ENCODE measurements around the gene AGAP5. TPM values are rescaled to one million over a fixed set of nuclear protein-coding genes. Genes with fewer than 3 reads are reported as not detected.

AGAP5 gene
- total and polyA plus RNA-seq, 4 donors = 3.2 to 8.9 (median 7.1) TPM

DNA sequence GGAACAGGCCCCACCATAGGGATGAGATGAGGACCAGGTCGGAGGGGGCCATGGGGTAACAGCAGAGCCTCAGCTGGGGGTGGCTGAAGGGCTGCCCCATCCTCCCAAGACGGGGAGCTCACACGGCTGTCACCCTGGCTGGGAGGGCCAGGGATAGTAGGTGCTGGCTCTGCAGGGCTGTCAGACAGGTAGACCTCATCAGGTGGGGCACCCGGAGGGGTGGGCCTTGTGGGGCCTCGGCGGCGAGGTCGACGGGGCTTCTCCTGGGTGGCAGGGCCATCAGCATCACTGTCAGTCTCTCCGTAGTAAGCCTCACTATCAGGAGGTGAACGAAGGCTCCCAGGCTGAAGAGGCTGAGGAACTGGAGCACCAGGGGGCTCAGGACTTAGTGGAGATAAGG lies 44.7 kb downstream of the AGAP5 start:
- TF ChIP-seq CTCF (IDR thresholded peaks at IDR 0.05; ENCODE audit: control extremely low read depth, extremely low read depth) = no peak
- WGBS, 2 donors = 83 to 93% methylated on average over 11 of the region's 11 CpGs
- no peak overlapping the region for H3K9ac ChIP-seq (ENCODE audit: insufficient read depth in 1 of 2, low read length in 2 of 2)

DNA sequence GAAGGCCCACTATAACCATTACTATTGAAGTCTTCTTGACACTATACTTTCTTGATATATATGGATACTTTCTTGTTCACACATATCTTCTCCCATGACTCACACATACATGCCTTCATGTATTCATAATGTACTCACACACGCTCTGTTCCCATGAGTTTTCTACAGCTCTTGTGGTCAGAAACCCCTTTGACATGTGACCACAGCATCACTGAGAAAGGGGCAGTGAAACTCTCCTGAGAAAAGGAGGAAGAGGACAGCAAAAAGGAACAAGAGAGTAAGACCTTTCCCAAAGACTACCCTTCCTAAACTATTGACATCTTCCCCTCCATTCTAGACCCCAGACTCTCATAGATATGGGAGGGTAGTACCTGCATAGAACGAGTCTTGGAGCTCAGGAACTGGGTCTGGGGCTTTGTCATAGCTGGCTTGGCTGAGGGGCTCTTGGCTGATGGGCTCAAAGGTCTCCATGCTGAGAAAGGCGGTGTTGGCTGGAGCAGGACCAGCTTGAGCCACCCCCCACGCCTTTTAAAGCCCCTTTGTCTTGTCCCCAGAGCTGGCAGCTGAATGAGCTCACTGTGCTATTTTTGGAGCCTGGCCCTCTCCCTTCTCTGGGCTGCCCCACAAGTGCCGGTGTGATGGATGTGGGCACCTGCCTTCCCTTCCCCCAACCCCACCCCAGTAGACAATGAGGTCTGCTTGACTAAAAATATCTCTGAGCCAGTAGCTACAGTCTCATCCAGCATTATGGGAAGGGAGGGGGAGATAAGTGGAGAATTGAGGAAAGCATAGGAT lies 47.2 kb downstream of the AGAP5 start:
- no peak for ATAC-seq (ENCODE audit: insufficient read depth, low FRiP score)
- H3K9me3 ChIP-seq (ENCODE audit: control insufficient read depth in 4 of 4, insufficient read depth in 3 of 4, low read length in 3 of 4) = no peaks in the 10 kb centered on the region
- H3K4me1 ChIP-seq (ENCODE audit: control insufficient read depth in 5 of 5, insufficient read depth in 5 of 5, low read length in 5 of 5) = peaks cover 0 to 22% (median 6%) of the 10 kb centered on the region in 5 donors
- whole genome bisulfite sequencing, 2 donors = 68 to 73% methylated on average over 5 of the region's 5 CpGs
- H3K9ac ChIP-seq (ENCODE audit: insufficient read depth in 1 of 2, low read length in 2 of 2) = no peak overlapping the region
- H3K36me3 ChIP-seq (ENCODE audit: control insufficient read depth in 4 of 4, insufficient read depth in 4 of 4, low read length in 4 of 4) = no peaks in the 10 kb centered on the region
- H3K27ac ChIP-seq (ENCODE audit: low read depth in 1 of 2, low read length in 1 of 2) = peak overlapping the region in 1 of 2 donors; percentile 90
- no peaks in the 10 kb centered on the region for H3K27me3 ChIP-seq (ENCODE audit: control insufficient read depth in 3 of 3, insufficient read depth in 3 of 3, low read length in 2 of 3)
- H3K4me3 ChIP-seq = no peak overlapping the region
- no peak for DNase-seq
- no peak for TF ChIP-seq CTCF (IDR thresholded peaks at IDR 0.05; ENCODE audit: control extremely low read depth, extremely low read depth)

More for the DNA sequence above, 44.7 kb downstream of the AGAP5 start:
- Histone ChIP-seq H3K4me1 (ENCODE audit: control insufficient read depth in 5 of 5, insufficient read depth in 5 of 5, low read length in 5 of 5) (peaks cover 0 to 8% (median 3%) of the 10 kb centered on the region in 5 donors), H3K27me3 (ENCODE audit: control insufficient read depth in 3 of 3, insufficient read depth in 3 of 3, low read length in 2 of 3) (no peaks in the 10 kb centered on the region), H3K27ac (ENCODE audit: low read depth in 1 of 2, low read length in 1 of 2) (peak overlapping the region in 1 of 2 donors; percentile 99), H3K9me3 (ENCODE audit: control insufficient read depth in 4 of 4, insufficient read depth in 3 of 4, low read length in 3 of 4) (no peaks in the 10 kb centered on the region), H3K4me3 (no peak overlapping the region), H3K36me3 (ENCODE audit: control insufficient read depth in 4 of 4, insufficient read depth in 4 of 4, low read length in 4 of 4) (no peaks in the 10 kb centered on the region)
- no peak for DNase-seq
- no peak for ATAC-seq (ENCODE audit: insufficient read depth, low FRiP score)

GRCh38 chr10:73649876-73650536 lies 47.9 kb downstream of the AGAP5 start:
- WGBS, 2 donors = 92 to 94% methylated on average over 6 of the region's 6 CpGs
- Histone ChIP-seq H3K9me3 (ENCODE audit: control insufficient read depth in 4 of 4, insufficient read depth in 3 of 4, low read length in 3 of 4) (no peaks in the 10 kb centered on the region), H3K9ac (ENCODE audit: insufficient read depth in 1 of 2, low read length in 2 of 2) (no peak overlapping the region), H3K4me1 (ENCODE audit: control insufficient read depth in 5 of 5, insufficient read depth in 5 of 5, low read length in 5 of 5) (peaks cover 0 to 22% (median 6%) of the 10 kb centered on the region in 5 donors), H3K4me3 (no peak overlapping the region), H3K36me3 (ENCODE audit: control insufficient read depth in 4 of 4, insufficient read depth in 4 of 4, low read length in 4 of 4) (no peaks in the 10 kb centered on the region), H3K27me3 (ENCODE audit: control insufficient read depth in 3 of 3, insufficient read depth in 3 of 3, low read length in 2 of 3) (no peaks in the 10 kb centered on the region), H3K27ac (ENCODE audit: low read depth in 1 of 2, low read length in 1 of 2) (peak overlapping the region in 1 of 2 donors; percentile 90)
- ATAC-seq (ENCODE audit: insufficient read depth, low FRiP score) (no peak), DNase-seq (no peak)
- no peak for TF ChIP-seq CTCF (IDR thresholded peaks at IDR 0.05; ENCODE audit: control extremely low read depth, extremely low read depth)
